K562 (cell line): ENCODE results near the gene JPT2. TPM values are rescaled to one million over a fixed set of nuclear protein-coding genes. Genes with fewer than 3 reads are reported as not detected.

Experiments
- ATAC-seq: fragments of 200-7000 bp; cut with Tn5 transposase; 3 replicates; pipeline ENCODE4 v1.9.1; 2020; ENCODE audit warnings: moderate library complexity
- BruUV-seq: library from RNA; stranded (reverse); fragments of 400-500 nt; replicated peaks from 2 replicates; lab custom pipeline; 2021; lab: Mats Ljungman, UMichigan
- CTCF ChIA-PET: fragments of 300-600 bp; formaldehyde crosslinking; extraction: SDS; loops from one replicate; lab custom pipeline; 2021; ENCODE audit warnings: low intra/inter-chr PET ratio; lab: Yijun Ruan, JAX
- POLR2A ChIA-PET: fragments of 300-600, 350-650 bp; sonication (Branson Sonifier 250); formaldehyde crosslinking; extraction: SDS; loops from one replicate; lab custom pipeline; 2021; ENCODE audit warnings: antibody characterized with exemption, inconsistent platforms; lab: Yijun Ruan, JAX
- DNase-seq, 4 experiments: peaks; one replicate each; pipeline versions ENCODE4 v3.0.0 to v3.0.0-alpha.2; 2011 to 2018; ENCODE audit warnings: low spot score in 3 of 4, mixed read lengths in 3 of 4; ENCODE audit errors: extremely low read depth in 1 of 4
- FAIRE-seq: peaks from 2 replicates; lab custom pipeline; 2011; peaks lifted over from hg19 to GRCh38; lab: Jason Lieb, UNC
- H2AFZ ChIP-seq: 2 replicates; pipeline ENCODE4 v1.6.0; 2011; ENCODE audit warnings: low read depth, low read length, control low read depth, inconsistent platforms
- H3K27ac ChIP-seq: fragments of 200-600 bp; 3 replicates; pipeline ENCODE4 v1.8.0; 2011; ENCODE audit warnings: low read depth, mild to moderate bottlenecking, control low read depth, inconsistent platforms, low read length, moderate library complexity, mixed read lengths; ENCODE audit errors: extremely low read depth
- H3K27me3 ChIP-seq, 2 experiments: fragments of 300-600 bp in 1 of 2; 2 replicates in 1 of 2; 3 replicates in 1 of 2; pipeline versions ENCODE4 v1.6.0 to v1.8.0; 2011; ENCODE audit warnings: inconsistent platforms in 2 of 2, low read length in 2 of 2, mild to moderate bottlenecking in 1 of 2, mixed read lengths in 1 of 2, moderate library complexity in 1 of 2; ENCODE audit not compliant: control insufficient read depth in 2 of 2, insufficient read depth in 2 of 2
- H3K36me3 ChIP-seq: fragments of 300-600 bp; 3 replicates; pipeline ENCODE4 v1.8.0; 2011; ENCODE audit warnings: mild to moderate bottlenecking, low read length, inconsistent platforms; ENCODE audit not compliant: control insufficient read depth, insufficient read depth
- H3K4me1 ChIP-seq, 2 experiments: fragments of 200-600 bp in 1 of 2; replicated peaks in 1 of 2; 2 replicates in 1 of 2; 3 replicates in 1 of 2; pipeline versions ENCODE4 v1.5.1 to v1.8.0; 2011; ENCODE audit warnings: inconsistent platforms in 2 of 2, low read length in 2 of 2, mild to moderate bottlenecking in 1 of 2, mixed read lengths in 1 of 2, moderate library complexity in 1 of 2; ENCODE audit not compliant: control insufficient read depth in 2 of 2, insufficient read depth in 2 of 2
- H3K4me2 ChIP-seq: 2 replicates; pipeline ENCODE4 v1.6.1; 2011; ENCODE audit warnings: low read length, control low read depth, inconsistent platforms, mixed read lengths; ENCODE audit not compliant: insufficient read depth
- H3K4me3 ChIP-seq: fragments of 200-600 bp; sonication (generic), shearing (Covaris generic); 2 replicates; pipeline ENCODE4 v1.5.1; 2016; ENCODE audit warnings: control low read depth, inconsistent platforms
- H3K79me2 ChIP-seq: fragments of 200-600 bp; 3 replicates; pipeline ENCODE4 v1.8.0; 2011; ENCODE audit warnings: low read length, inconsistent platforms; ENCODE audit not compliant: control insufficient read depth, insufficient read depth
- H3K9ac ChIP-seq, 2 experiments: 2 replicates each; pipeline versions ENCODE4 v1.6.0 to v1.6.1; 2011; ENCODE audit warnings: low read depth in 2 of 2, low read length in 2 of 2, control low read depth in 1 of 2, inconsistent platforms in 1 of 2, mild to moderate bottlenecking in 1 of 2, mixed read lengths in 1 of 2; ENCODE audit not compliant: insufficient read depth in 1 of 2
- H3K9me1 ChIP-seq: one replicate; pipeline ENCODE4 v1.6.0; 2011; ENCODE audit warnings: inconsistent platforms, mild to moderate bottlenecking, low read length, moderate library complexity; ENCODE audit not compliant: control insufficient read depth, insufficient read depth
- H3K9me3 ChIP-seq: replicated peaks from 2 replicates; pipeline ENCODE4 v1.5.1; 2011; ENCODE audit warnings: low read depth, low read length, inconsistent platforms; ENCODE audit not compliant: control insufficient read depth, insufficient read depth
- H4K20me1 ChIP-seq: replicated peaks from 2 replicates; pipeline ENCODE4 v1.6.1; 2011; ENCODE audit warnings: low read length, inconsistent platforms, mixed read lengths; ENCODE audit not compliant: control insufficient read depth, insufficient read depth
- PPARD ChIP-seq: fragments of 250-450 bp; sonication (Bioruptor Pico); IDR thresholded peaks from 2 replicates; pipeline ENCODE4 v1.8.0; 2022; ENCODE audit warnings: inconsistent platforms, mild to moderate bottlenecking, moderate library complexity
- TSHZ1 ChIP-seq: fragments of 250-450 bp; sonication (Bioruptor Pico); IDR thresholded peaks from 2 replicates; pipeline ENCODE4 v1.4.0; 2020; ENCODE audit warnings: mild to moderate bottlenecking, moderate library complexity
- ZBTB33 ChIP-seq: sonication (generic); formaldehyde crosslinking; IDR thresholded peaks from 2 replicates; pipeline ENCODE4 v1.8.1; 2023; ENCODE audit warnings: mild to moderate bottlenecking, missing genetic modification reagents
- WGBS: fragments of 100-300 bp; shearing (Covaris generic); methylation state at CpG from one replicate; pipeline ENCODE4 v1.1.6; 2016; ENCODE audit warnings: low coverage, mixed read lengths; ENCODE audit not compliant: insufficient coverage; ENCODE audit errors: missing lambda C conversion rate; 5-methylcytosine and 5-hydroxymethylcytosine counted together
- in situ Hi-C: fragments of 300-500 bp; cut with MboI; formaldehyde crosslinking; loops from 4 replicates; pipeline ENCODE4 v1.15.0; 2018; ENCODE audit warnings: inconsistent platforms, mixed read lengths
- intact Hi-C: fragments of 100-400 bp; cut with micrococcal nuclease; formaldehyde crosslinking; loops from 2 replicates; pipeline ENCODE4 v1.14.2; 2022
- polyA plus RNA-seq, 8 experiments: library from polyadenylated mRNA; depleted of rRNA in 4 of 8; stranded (reverse) in 5 of 8; unstranded in 3 of 8; fragments of >200 nt; fragmentation: Nextera tagmentation in 2 of 8; fragmentation: Illumina TruSeq in 1 of 8; extraction: Ambion mirVana in 2 of 8; extraction: Trizol in 1 of 8; gene quantifications; 2 replicates each; pipeline versions ENCODE4 v1.2.1 to v1.2.3, GENCODE V29; 2011 to 2014; ENCODE audit warnings: inconsistent platforms in 1 of 8, missing spikeins in 1 of 8
- total RNA-seq, 7 experiments: library from RNA; depleted of rRNA in 6 of 7; stranded (reverse); fragments of >200 nt in 6 of 7; fragmentation: Illumina TruSeq in 2 of 7; extraction: Trizol in 2 of 7; gene quantifications; 2 replicates each; pipeline versions ENCODE4 v1.2.1 to v1.2.3, GENCODE V29; 2011 to 2021; ENCODE audit warnings: low replicate concordance in 1 of 7

JPT2 gene
- total and polyA plus RNA-seq, 9 of the 15 experiments (the other 6 are each of a cell fraction or from before 2014, with no cell fraction given) = 25.5 to 133 (median 106) TPM

GRCh38 chr16:1745900-1746692 is 68.0 kb downstream of the JPT2 start:
- peaks cover 3% of the 10 kb centered on the region for H3K9me1 ChIP-seq
- CTCF ChIA-PET = no interaction called here
- H3K9ac ChIP-seq = no peak overlapping the region; a peak in 1 of 4 replicates
- FAIRE-seq = no peak
- no peaks in the 10 kb centered on the region for H3K27me3 ChIP-seq
- 0 out of 2 replicates have a peak, but pooled peaks have one; percentile 25 for TF ChIP-seq ZBTB33
- no peak for TF ChIP-seq TSHZ1 (CRISPR knock-in tag)
- no peak for TF ChIP-seq PPARD (CRISPR knock-in tag)
- ATAC-seq = no peak
- in situ Hi-C loops (no loop called here), intact Hi-C loops (no loop called here)
- peaks cover 38% of the 10 kb centered on the region; the same call in 1 of the 3 replicates for H3K36me3 ChIP-seq
- H3K79me2 ChIP-seq = no peaks in the 10 kb centered on the region
- no peaks in the 10 kb centered on the region for H3K9me3 ChIP-seq
- H3K27ac ChIP-seq = no peak overlapping the region
- DNase-seq = no peak
- no peaks in the 10 kb centered on the region for H4K20me1 ChIP-seq
- POLR2A ChIA-PET = interaction anchor here (0.6 to 1.2 kb wide), 3 partner anchors 23 to 161 kb away, joined by 3 to 4 read pairs (median 3); no protein-coding TSS in a partner anchor
- BruUV-seq = no TSS peak
- H3K4me2 ChIP-seq = no peak overlapping the region
- 93% methylated on average over 28 of the region's 29 CpGs for WGBS
- H3K4me1 ChIP-seq = peaks cover 0 to 22% of the 10 kb centered on the region in 2 experiments; a peak in 1 of 5 replicates
- no peak overlapping the region for H2AFZ ChIP-seq
- no peak overlapping the region for H3K4me3 ChIP-seq
